C4-2B (cell line): ENCODE measurements around the gene SIM2.

Source experiments
- CTCF ChIP-seq: fragments of 450-650 bp; conservative IDR thresholded peaks from 2 replicates; pipeline ENCODE4 v1.5.1; 2017; ENCODE audit warnings: mild to moderate bottlenecking
- ZFX ChIP-seq: fragments of 450-650 bp; IDR thresholded peaks from 2 replicates; pipeline ENCODE4 v1.6.1; 2017

- TF ChIP-seq CTCF (no peak), ZFX (no peak)
Measured at GRCh38 chr21:36681117-36681631, 17.7 kb upstream of the SIM2 start.
